Ishikawa (cell line): ENCODE measurements around the gene HAUS7.

Experiments
- CEBPB ChIP-seq: IDR thresholded peaks from 2 replicates; pipeline ENCODE4 v1.6.1; 2012
- CREB1 ChIP-seq: IDR thresholded peaks from 2 replicates; pipeline ENCODE4 v1.6.1; 2012; ENCODE audit warnings: low read depth
- EGR1 ChIP-seq: IDR thresholded peaks from 2 replicates; pipeline ENCODE4 v1.6.1; 2012
- EP300 ChIP-seq: IDR thresholded peaks from 2 replicates; pipeline ENCODE4 v1.6.1; 2012; ENCODE audit warnings: borderline replicate concordance
- FOXM1 ChIP-seq: IDR thresholded peaks from 2 replicates; pipeline ENCODE4 v1.6.1; 2012; ENCODE audit warnings: low read depth, borderline replicate concordance
- MAX ChIP-seq: IDR thresholded peaks from 2 replicates; pipeline ENCODE4 v1.6.1; 2012
- NFIC ChIP-seq: IDR thresholded peaks from 2 replicates; pipeline ENCODE4 v1.6.1; 2012
- RAD21 ChIP-seq: IDR thresholded peaks from 2 replicates; pipeline ENCODE4 v1.6.1; 2012; ENCODE audit warnings: low read depth
- TAF1 ChIP-seq: IDR thresholded peaks from 2 replicates; pipeline ENCODE4 v1.6.1; 2012; ENCODE audit warnings: low read depth, mild to moderate bottlenecking
- TCF12 ChIP-seq: IDR thresholded peaks from 2 replicates; pipeline ENCODE4 v1.6.1; 2012; ENCODE audit warnings: low read depth
- TEAD4 ChIP-seq: IDR thresholded peaks from 2 replicates; pipeline ENCODE4 v1.6.1; 2012
- YY1 ChIP-seq: IDR thresholded peaks from 2 replicates; pipeline ENCODE4 v1.6.1; 2012; ENCODE audit warnings: low read depth
- ZBTB7A ChIP-seq: IDR thresholded peaks from 2 replicates; pipeline ENCODE4 v1.6.1; 2012; ENCODE audit warnings: low read depth
- TF ChIP-seq, protein P1 (sequence below): IDR thresholded peaks from 2 replicates; pipeline ENCODE4 v1.6.1; 2012; ENCODE audit warnings: low read depth, mild to moderate bottlenecking
- TF ChIP-seq, protein P2 (sequence below): IDR thresholded peaks from 2 replicates; pipeline ENCODE4 v1.6.1; 2012

The HAUS7 gene

GRCh38 chrX:153446636-153446936 lies 23.8 kb downstream of the HAUS7 start:
- TF ChIP-seq, protein P1, sequence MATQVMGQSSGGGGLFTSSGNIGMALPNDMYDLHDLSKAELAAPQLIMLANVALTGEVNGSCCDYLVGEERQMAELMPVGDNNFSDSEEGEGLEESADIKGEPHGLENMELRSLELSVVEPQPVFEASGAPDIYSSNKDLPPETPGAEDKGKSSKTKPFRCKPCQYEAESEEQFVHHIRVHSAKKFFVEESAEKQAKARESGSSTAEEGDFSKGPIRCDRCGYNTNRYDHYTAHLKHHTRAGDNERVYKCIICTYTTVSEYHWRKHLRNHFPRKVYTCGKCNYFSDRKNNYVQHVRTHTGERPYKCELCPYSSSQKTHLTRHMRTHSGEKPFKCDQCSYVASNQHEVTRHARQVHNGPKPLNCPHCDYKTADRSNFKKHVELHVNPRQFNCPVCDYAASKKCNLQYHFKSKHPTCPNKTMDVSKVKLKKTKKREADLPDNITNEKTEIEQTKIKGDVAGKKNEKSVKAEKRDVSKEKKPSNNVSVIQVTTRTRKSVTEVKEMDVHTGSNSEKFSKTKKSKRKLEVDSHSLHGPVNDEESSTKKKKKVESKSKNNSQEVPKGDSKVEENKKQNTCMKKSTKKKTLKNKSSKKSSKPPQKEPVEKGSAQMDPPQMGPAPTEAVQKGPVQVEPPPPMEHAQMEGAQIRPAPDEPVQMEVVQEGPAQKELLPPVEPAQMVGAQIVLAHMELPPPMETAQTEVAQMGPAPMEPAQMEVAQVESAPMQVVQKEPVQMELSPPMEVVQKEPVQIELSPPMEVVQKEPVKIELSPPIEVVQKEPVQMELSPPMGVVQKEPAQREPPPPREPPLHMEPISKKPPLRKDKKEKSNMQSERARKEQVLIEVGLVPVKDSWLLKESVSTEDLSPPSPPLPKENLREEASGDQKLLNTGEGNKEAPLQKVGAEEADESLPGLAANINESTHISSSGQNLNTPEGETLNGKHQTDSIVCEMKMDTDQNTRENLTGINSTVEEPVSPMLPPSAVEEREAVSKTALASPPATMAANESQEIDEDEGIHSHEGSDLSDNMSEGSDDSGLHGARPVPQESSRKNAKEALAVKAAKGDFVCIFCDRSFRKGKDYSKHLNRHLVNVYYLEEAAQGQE: no peak
- TF ChIP-seq ZBTB7A (no peak), YY1 (no peak), CEBPB (no peak), CREB1 (no peak), FOXM1 (no peak), RAD21 (no peak), EGR1 (no peak), NFIC (no peak), EP300 (no peak), TCF12 (no peak), MAX (no peak), TAF1 (no peak)
- TF ChIP-seq, protein P2, sequence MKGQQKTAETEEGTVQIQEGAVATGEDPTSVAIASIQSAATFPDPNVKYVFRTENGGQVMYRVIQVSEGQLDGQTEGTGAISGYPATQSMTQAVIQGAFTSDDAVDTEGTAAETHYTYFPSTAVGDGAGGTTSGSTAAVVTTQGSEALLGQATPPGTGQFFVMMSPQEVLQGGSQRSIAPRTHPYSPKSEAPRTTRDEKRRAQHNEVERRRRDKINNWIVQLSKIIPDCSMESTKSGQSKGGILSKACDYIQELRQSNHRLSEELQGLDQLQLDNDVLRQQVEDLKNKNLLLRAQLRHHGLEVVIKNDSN: no peak

DNA sequence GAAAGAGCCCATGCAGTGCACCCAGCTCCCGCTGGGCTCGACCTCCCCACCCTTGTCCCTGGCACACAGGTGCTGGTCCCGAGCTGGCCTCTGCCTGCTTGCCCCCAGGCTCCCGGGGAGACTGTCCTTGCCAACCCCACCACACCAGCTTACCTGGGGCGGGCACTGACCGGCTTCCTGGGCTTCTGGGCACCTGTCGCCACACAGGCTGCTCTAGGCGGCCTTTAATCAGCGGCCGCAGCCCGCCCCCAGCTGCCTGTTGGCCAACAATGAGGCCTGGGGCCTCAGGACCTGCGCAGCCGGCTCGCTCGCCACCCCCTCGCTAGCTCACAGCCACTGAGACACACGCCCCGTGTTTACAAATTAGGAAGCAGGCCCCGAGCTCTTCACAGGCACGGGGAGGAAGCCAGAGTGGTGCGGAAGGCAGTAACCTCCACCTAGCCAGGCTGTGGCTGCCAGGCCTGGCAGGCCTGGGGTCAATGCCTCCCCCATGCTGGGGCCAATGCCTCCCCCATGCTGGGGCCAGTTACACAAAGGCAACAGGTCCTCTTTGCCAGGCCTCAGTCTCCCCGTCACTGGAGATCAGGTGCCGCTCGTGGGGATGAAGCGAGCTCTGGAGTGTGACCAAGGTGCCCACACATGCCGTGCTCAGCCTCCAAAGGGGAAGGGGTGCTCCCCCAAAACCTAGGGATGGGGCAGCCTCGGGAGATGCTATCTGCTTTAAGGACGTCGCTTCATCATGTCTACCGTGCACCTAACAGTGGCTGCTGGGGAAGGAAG lies 24.3 kb downstream of the HAUS7 start, which contains the start of gene TREX2:
TSS of gene TREX2 (minus strand) at position 201 of the 780 bp plus-strand sequence. CDS start 626 bp downstream, outside the sequence.
- TF ChIP-seq EGR1 (no peak), NFIC (no peak), CEBPB (no peak), MAX (no peak)

DNA sequence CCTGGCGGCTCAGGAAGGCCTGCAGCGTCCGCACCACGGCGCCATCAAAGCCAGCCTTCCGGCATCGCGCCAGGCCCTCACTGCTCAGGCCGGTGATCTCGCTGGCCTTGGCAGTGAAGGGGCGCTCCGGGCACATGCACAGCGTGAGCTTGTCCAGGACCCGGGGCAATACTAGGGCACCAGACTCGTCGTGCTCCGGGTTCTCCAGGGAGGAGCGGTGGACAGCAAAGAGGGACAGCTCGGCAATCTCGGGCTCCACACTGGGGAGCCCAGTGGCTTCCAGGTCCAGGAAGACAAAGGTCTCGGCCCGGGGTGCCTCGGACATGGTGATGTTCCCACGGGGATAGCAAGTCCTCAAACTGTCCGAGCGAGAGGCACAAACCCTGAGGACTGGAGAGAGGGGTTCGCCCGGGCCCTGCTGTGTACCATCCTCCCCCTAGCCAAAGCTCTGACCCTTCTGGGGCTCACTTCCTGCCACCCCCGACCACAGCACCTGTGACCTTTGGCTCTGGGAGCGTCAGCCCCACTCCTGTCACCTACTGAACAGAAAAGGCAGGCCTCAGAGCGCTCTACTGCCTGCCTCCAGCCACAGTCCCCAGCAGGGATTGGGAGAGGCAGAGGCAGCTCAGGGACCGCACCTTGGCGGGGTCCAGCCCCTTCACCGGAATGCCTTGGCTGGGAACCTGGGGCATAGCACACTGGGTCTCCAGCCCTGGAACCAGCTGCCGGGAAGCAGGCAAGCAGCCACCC lies 25.1 kb downstream of the HAUS7 start:
- TF ChIP-seq EGR1 (no peak), RAD21 (no peak), TEAD4 (no peak), ZBTB7A (no peak), TCF12 (no peak), FOXM1 (no peak), CEBPB (no peak), NFIC (no peak), MAX (no peak)
- TF ChIP-seq, protein P2: no peak

GRCh38 chrX:153444333-153445011 lies 25.9 kb downstream of the HAUS7 start:
- TF ChIP-seq YY1 (no peak), NFIC (no peak), CEBPB (no peak), TCF12 (no peak), MAX (no peak), EGR1 (no peak), TAF1 (no peak), ZBTB7A (no peak), EP300 (no peak), RAD21 (no peak), CREB1 (no peak), TEAD4 (no peak), FOXM1 (no peak)
- TF ChIP-seq, protein P1: no peak
- TF ChIP-seq, protein P2: no peak
